SJSA1 (cell line): Measurements from ENCODE around the gene CD244. TPM values are rescaled to one million over a fixed set of nuclear protein-coding genes. Genes with fewer than 3 reads are reported as not detected.

Experiments
- DNase-seq, 2 experiments: peaks; one replicate each; pipeline ENCODE4 v3.0.0-alpha.2; 2015 to 2020; ENCODE audit warnings: low spot score in 2 of 2, low read depth in 1 of 2
- H3K27ac ChIP-seq: fragments of 250-450 bp; sonication (Bioruptor Pico); 2 replicates; pipeline ENCODE4 v1.5.1; 2020; ENCODE audit warnings: mild to moderate bottlenecking, moderate library complexity
- H3K27me3 ChIP-seq: fragments of 250-450 bp; sonication (Bioruptor Pico); replicated peaks from 2 replicates; pipeline ENCODE4 v1.5.1; 2020; ENCODE audit warnings: mild to moderate bottlenecking, moderate library complexity
- H3K36me3 ChIP-seq: fragments of 250-450 bp; sonication (Bioruptor Pico); 2 replicates; pipeline ENCODE4 v1.5.1; 2020; ENCODE audit warnings: mild to moderate bottlenecking
- H3K4me1 ChIP-seq: fragments of 250-450 bp; sonication (Bioruptor Pico); replicated peaks from 2 replicates; pipeline ENCODE4 v1.6.1; 2021; ENCODE audit warnings: mild to moderate bottlenecking
- H3K4me3 ChIP-seq: fragments of 250-450 bp; sonication (Bioruptor Pico); 2 replicates; pipeline ENCODE4 v1.5.1; 2020; ENCODE audit warnings: mild to moderate bottlenecking
- H3K9me3 ChIP-seq: fragments of 250-450 bp; sonication (Bioruptor Pico); replicated peaks from 2 replicates; pipeline ENCODE4 v1.5.1; 2020; ENCODE audit warnings: mild to moderate bottlenecking
- total RNA-seq: library from RNA; depleted of rRNA; stranded (reverse); fragments of >200 nt; shearing (Covaris generic); gene quantifications from 2 replicates; pipeline ENCODE4 v1.2.3, GENCODE V29; 2014

Gene CD244
- total RNA-seq, 1 experiment from 2014 or later: not detected

DNA sequence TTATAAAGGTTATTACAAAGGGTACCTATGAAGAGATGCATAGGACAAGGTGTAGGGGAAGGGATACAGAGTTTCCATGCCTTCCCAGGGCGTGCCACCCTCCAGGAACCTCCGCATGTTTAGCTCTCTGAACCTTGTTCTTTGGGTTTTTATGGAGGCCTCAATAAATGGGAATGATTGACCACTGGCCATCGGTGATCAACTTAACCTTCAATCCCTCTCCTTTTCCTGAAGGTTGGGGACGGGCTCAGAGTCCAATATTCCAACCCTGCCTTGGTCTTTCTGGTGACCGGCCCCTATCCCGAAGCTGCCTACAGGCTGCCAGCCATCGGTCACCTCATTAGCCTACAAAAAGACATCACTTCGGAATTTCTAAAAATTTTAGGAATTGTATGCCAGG lies 11.7 kb downstream of the CD244 start:
- Histone ChIP-seq H3K4me3 (no peak overlapping the region), H3K4me1 (no peaks in the 10 kb centered on the region), H3K9me3 (no peaks in the 10 kb centered on the region), H3K27me3 (no peaks in the 10 kb centered on the region; the same call in 1 of the 2 replicates), H3K27ac (no peak overlapping the region), H3K36me3 (no peaks in the 10 kb centered on the region)
- no peak for DNase-seq

DNA sequence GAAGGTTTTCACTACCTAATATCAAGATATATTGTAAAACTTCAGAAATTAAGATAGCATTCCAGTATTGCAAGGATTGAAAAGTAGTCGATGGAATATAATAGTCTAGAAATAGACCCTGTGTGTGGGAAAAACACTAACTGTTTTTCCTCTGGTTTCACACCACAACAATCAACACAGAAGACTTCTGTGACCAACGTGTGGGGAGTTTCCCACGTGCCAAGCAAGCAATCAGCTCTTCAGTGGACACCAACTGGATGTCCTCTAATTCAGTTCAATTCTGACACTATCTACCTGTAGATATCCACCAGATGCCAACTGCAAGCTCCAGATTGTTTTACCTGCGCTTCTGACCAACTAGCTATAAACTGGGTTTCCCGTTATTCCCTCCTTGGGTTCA lies 12.1 kb downstream of the CD244 start:
- no peaks in the 10 kb centered on the region for H3K9me3 ChIP-seq
- no peak overlapping the region for H3K4me3 ChIP-seq
- H3K36me3 ChIP-seq: no peaks in the 10 kb centered on the region
- H3K27me3 ChIP-seq: no peaks in the 10 kb centered on the region; the same call in 1 of the 2 replicates
- H3K4me1 ChIP-seq: no peaks in the 10 kb centered on the region
- H3K27ac ChIP-seq: no peak overlapping the region
- no peak for DNase-seq

DNA sequence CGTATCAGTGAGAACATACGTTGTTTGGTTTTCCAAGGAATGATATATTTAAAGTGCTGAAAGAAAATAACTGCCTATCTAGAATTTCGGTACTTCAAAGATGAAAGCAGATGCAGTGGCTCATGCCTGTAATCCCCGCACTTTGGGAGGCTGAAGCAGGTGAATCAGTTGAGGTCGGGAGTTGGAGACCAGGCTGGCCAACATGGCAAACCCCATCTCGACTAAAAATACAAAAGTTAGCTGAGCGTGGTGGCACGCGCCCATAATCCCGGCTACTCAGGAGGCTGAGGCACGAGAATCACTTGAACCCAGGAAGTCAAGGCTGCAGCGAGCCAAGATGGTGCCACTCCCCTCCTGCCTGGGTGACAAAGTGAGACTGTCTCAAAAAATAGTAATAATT lies 16.4 kb downstream of the CD244 start:
- no peak for DNase-seq
- H3K9me3 ChIP-seq: no peaks in the 10 kb centered on the region
- no peaks in the 10 kb centered on the region for H3K4me1 ChIP-seq
- H3K27ac ChIP-seq: no peak overlapping the region
- no peaks in the 10 kb centered on the region; the same call in 1 of the 2 replicates for H3K27me3 ChIP-seq
- no peak overlapping the region for H3K4me3 ChIP-seq
- no peaks in the 10 kb centered on the region for H3K36me3 ChIP-seq

- no peaks in the 10 kb centered on the region for H3K36me3 ChIP-seq
- H3K4me3 ChIP-seq: no peak overlapping the region
- peak in 1 of 2 experiments; percentile 22 for DNase-seq
- no peaks in the 10 kb centered on the region for H3K4me1 ChIP-seq
- no peak overlapping the region for H3K27ac ChIP-seq
- H3K9me3 ChIP-seq: no peaks in the 10 kb centered on the region
- H3K27me3 ChIP-seq: no peaks in the 10 kb centered on the region
Measured at GRCh38 chr1:160844447-160845232, 18.0 kb downstream of the CD244 start.

DNA sequence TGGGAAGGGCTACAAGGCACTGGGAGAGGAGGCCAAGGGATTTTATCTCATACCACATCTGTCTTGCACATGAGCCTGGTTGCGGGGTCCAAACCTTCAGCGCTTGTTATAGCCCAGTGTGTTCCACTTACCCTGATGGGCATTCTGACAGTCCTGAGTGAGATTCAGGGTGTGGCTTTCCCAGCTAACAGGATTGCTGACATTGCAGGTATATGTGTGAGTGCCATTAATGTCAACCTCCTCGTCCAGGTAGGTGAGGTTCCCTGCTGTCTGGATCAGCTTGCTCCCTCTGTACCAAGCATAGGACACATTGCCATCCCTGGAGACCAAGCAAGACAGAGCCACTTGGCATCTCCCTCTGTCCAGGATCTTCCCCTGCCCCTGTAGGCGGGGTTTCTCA lies 21.6 kb downstream of the CD244 start:
- no peak for DNase-seq
- H3K27ac ChIP-seq: no peak overlapping the region
- H3K4me1 ChIP-seq: no peaks in the 10 kb centered on the region
- 0 out of 2 replicates have a peak, but pooled peaks cover 4% of the 10 kb centered on the region for H3K27me3 ChIP-seq
- H3K4me3 ChIP-seq: no peak overlapping the region
- H3K9me3 ChIP-seq: no peaks in the 10 kb centered on the region
- no peaks in the 10 kb centered on the region for H3K36me3 ChIP-seq

GRCh38 chr1:160839746-160840145 lies 22.9 kb downstream of the CD244 start:
- Histone ChIP-seq H3K9me3 (no peaks in the 10 kb centered on the region), H3K36me3 (no peaks in the 10 kb centered on the region), H3K4me3 (no peak overlapping the region), H3K27ac (no peak overlapping the region), H3K27me3 (0 out of 2 replicates have a peak, but pooled peaks cover 4% of the 10 kb centered on the region), H3K4me1 (no peaks in the 10 kb centered on the region)
- no peak for DNase-seq

- H3K36me3 ChIP-seq: no peaks in the 10 kb centered on the region
- H3K4me1 ChIP-seq: no peaks in the 10 kb centered on the region
- 0 out of 2 replicates have a peak, but pooled peaks cover 4% of the 10 kb centered on the region for H3K27me3 ChIP-seq
- no peaks in the 10 kb centered on the region for H3K9me3 ChIP-seq
- H3K27ac ChIP-seq: no peak overlapping the region
- H3K4me3 ChIP-seq: no peak overlapping the region
- no peak for DNase-seq
Measured at GRCh38 chr1:160838888-160839287, 23.8 kb downstream of the CD244 start.

DNA sequence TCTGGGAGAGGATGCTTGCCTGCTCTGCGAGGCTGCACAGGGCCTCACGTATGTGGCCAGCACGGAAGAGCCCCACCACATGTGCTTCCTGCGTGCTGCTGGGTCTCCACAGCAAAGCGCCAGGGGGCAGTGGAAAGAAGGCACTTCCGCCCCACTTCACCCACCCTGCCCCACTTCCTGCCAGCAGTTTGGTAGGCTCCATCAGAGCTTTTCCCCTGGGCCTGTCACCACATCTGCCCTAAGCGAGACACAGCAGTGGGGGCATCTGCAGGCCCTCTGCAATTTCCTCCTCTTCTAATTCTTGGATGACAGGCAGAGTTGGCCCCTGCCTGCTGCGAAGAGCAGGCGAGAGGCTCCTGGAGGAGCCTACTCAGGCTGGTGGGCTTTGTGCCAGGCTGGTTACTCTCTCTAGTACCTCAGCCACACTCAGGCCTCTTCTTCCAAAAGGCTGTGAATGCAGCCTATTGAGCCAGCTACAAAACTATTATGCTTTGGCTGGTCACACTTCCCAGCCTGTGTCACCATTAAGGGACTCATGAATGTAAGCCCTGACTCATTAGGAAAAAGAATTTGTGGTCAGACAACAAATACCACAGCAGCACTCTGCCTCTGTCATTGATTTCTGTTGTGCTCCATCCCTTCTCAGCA lies 25.0 kb downstream of the CD244 start:
- H3K27ac ChIP-seq: no peak overlapping the region
- DNase-seq: no peak

GRCh38 chr1:160836981-160837557 lies 25.6 kb downstream of the CD244 start:
- no peaks in the 10 kb centered on the region for H3K9me3 ChIP-seq
- no peaks in the 10 kb centered on the region for H3K36me3 ChIP-seq
- H3K27ac ChIP-seq: no peak overlapping the region
- no peak overlapping the region for H3K4me3 ChIP-seq
- no peaks in the 10 kb centered on the region for H3K4me1 ChIP-seq
- DNase-seq: no peak
- 0 out of 2 replicates have a peak, but pooled peaks cover 4% of the 10 kb centered on the region for H3K27me3 ChIP-seq

More for the DNA sequence above, 25.0 kb downstream of the CD244 start:
- 0 out of 2 replicates have a peak, but pooled peaks cover 4% of the 10 kb centered on the region for H3K27me3 ChIP-seq
- no peaks in the 10 kb centered on the region for H3K36me3 ChIP-seq
- H3K4me3 ChIP-seq: no peak overlapping the region
- no peaks in the 10 kb centered on the region for H3K4me1 ChIP-seq
- no peaks in the 10 kb centered on the region for H3K9me3 ChIP-seq

DNA sequence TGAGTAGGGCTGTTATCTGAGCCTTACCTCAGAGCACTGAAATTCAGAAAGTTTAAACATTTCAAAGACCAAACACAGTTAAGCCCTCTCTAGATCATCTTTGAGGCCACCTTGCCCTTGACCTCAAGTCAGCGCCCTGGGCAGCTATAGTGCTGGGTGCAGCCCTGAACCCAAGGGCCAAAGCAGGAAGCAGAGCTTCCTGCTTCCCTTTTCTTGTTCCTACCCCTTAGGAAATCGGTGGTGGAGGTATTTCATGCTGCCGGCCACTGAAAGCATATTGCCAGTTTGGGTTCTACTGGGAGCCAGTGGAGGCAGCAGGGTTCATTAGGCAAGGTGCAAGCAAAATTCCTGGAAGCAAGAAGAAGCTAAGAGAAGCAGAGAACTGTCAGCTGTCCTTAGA lies 26.1 kb downstream of the CD244 start:
- Histone ChIP-seq H3K4me3 (no peak overlapping the region), H3K27ac (no peak overlapping the region), H3K4me1 (no peaks in the 10 kb centered on the region), H3K27me3 (0 out of 2 replicates have a peak, but pooled peaks cover 4% of the 10 kb centered on the region), H3K9me3 (no peaks in the 10 kb centered on the region), H3K36me3 (no peaks in the 10 kb centered on the region)
- DNase-seq: no peak

DNA sequence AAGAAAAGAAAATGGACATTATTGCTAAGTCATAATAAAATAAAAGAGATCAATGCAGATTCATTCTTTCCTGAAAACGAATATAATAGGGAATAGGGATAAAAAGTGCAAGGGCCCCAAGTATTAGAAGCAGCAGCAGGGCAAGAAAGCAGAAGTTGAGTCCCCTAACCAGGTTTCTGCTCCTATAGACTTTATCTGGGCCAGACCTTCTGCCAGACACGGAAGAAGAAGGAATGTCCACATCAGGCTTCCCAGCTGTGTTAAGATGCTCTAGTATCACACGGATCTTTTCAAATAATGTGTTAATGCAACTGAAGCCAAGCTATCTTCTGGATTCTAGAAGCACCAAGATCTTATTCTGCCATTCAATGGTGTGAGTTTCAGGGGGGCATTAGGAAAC lies 26.9 kb downstream of the CD244 start:
- H3K4me1 ChIP-seq: no peaks in the 10 kb centered on the region
- DNase-seq: no peak
- no peaks in the 10 kb centered on the region for H3K36me3 ChIP-seq
- H3K27ac ChIP-seq: no peak overlapping the region
- 0 out of 2 replicates have a peak, but pooled peaks cover 4% of the 10 kb centered on the region for H3K27me3 ChIP-seq
- H3K4me3 ChIP-seq: no peak overlapping the region
- no peaks in the 10 kb centered on the region for H3K9me3 ChIP-seq

GRCh38 chr1:160834945-160835565 lies 27.6 kb downstream of the CD244 start:
- H3K4me3 ChIP-seq: no peak overlapping the region

DNA sequence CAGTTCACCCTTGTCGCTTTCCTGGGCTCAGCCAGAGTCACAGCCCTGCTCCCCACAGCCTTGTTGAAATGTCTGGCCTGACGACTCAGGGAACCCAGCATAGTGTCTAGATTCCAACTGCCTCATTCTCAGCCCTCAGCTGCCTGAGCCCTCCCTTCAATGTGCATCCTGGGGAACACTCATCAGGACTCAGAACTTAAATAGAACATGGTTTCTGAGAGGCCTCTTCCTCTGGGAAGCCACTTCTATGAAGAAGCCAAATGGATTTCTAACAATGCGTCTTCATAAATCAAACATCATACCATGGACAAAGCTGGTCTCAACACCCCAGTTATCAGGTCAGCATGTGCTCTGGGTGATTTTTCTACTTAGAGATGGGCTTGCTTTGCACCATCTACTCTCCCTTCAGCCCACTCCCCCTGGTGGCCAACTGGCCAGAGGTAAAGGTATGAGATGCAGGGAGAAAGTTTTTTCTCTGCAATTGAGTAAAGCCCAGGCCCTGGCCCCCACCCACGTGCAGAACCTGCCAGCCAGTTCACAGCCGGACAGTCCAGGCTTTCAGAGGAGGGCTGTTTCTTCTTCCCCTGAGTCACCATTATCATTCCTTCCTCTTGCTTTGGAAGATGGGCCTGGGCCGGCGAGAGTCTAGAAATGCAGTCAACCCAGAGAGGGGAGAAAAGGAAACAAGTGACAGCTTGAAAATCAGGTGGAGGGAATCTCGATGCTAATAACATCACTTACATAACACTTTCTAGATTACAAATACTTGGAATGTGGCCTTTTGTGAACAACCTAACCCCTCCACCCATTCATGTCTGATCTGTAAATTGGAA lies 32.1 kb downstream of the CD244 start:
- Histone ChIP-seq H3K4me1 (peaks cover 6% of the 10 kb centered on the region), H3K36me3 (no peaks in the 10 kb centered on the region), H3K4me3 (no peak overlapping the region), H3K27ac (no peak overlapping the region), H3K27me3 (no peaks in the 10 kb centered on the region), H3K9me3 (no peaks in the 10 kb centered on the region)
- DNase-seq: peak; percentile 10 to 59

More at GRCh38 chr1:160834945-160835565, 27.6 kb downstream of the CD244 start:
- Histone ChIP-seq H3K27me3 (0 out of 2 replicates have a peak, but pooled peaks cover 4% of the 10 kb centered on the region), H3K27ac (no peak overlapping the region), H3K9me3 (no peaks in the 10 kb centered on the region), H3K4me1 (no peaks in the 10 kb centered on the region), H3K36me3 (no peaks in the 10 kb centered on the region)
- DNase-seq: peak in 1 of 2 experiments; percentile 10
